22Rv1 (cell line): ENCODE data around the gene PCDHGA2.

Experiments
- CTCF ChIP-seq: fragments of 450-650 bp; IDR thresholded peaks from 2 replicates; pipeline ENCODE4 v1.5.1; 2017; ENCODE audit warnings: mild to moderate bottlenecking
- ZFX ChIP-seq: fragments of 450-650 bp; IDR thresholded peaks from 2 replicates; pipeline ENCODE4 v1.6.1; 2017; ENCODE audit warnings: antibody characterized with exemption, borderline replicate concordance

GRCh38 chr5:141356950-141357349, 18.4 kb downstream of the PCDHGA2 start:
- TF ChIP-seq CTCF: no peak
- no peak for TF ChIP-seq ZFX
